Endothelial cell (in vitro differentiated cells): ENCODE data around the gene FAM219A. TPM values are rescaled to one million over a fixed set of nuclear protein-coding genes. Genes with fewer than 3 reads are reported as not detected.

Source experiments
- DNase-seq: peaks from one replicate; pipeline ENCODE4 v3.0.0; 2021; ENCODE audit warnings: low spot score
- H3K27ac Mint-ChIP-seq: one replicate; pipeline ENCODE4 v1.8.0; 2021; ENCODE audit warnings: mixed read lengths, inconsistent platforms; ENCODE audit not compliant: unreplicated experiment
- H3K27me3 Mint-ChIP-seq: one replicate; pipeline ENCODE4 v1.8.0; 2021; ENCODE audit warnings: mild to moderate bottlenecking, moderate library complexity, mixed read lengths, inconsistent platforms; ENCODE audit not compliant: unreplicated experiment
- H3K36me3 Mint-ChIP-seq: one replicate; pipeline ENCODE4 v1.8.0; 2021; ENCODE audit warnings: mild to moderate bottlenecking, low read depth, mixed read lengths, inconsistent platforms; ENCODE audit not compliant: unreplicated experiment
- H3K4me1 Mint-ChIP-seq: one replicate; pipeline ENCODE4 v1.8.0; 2021; ENCODE audit warnings: mild to moderate bottlenecking, mixed read lengths, inconsistent platforms; ENCODE audit not compliant: unreplicated experiment
- H3K4me3 Mint-ChIP-seq: one replicate; pipeline ENCODE4 v1.8.0; 2021; ENCODE audit warnings: mild to moderate bottlenecking, mixed read lengths, inconsistent platforms; ENCODE audit not compliant: unreplicated experiment
- H3K9me3 Mint-ChIP-seq: one replicate; pipeline ENCODE4 v1.8.0; 2021; ENCODE audit warnings: mixed read lengths, inconsistent platforms; ENCODE audit not compliant: unreplicated experiment
- CTCF ChIP-seq: fragments of 200-600 bp; sonication (generic); IDR thresholded peaks from one replicate; pipeline ENCODE4 v1.5.0; 2021; ENCODE audit warnings: antibody characterized with exemption; ENCODE audit not compliant: unreplicated experiment
- total RNA-seq: library from RNA; stranded (reverse); fragmentation: NEBNext Ultra II Directional; extraction: Animal tissue kit (Norgen Biotek cat#: 25700); gene quantifications from one replicate; pipeline ENCODE4 v1.2.1, GENCODE V29; 2021; ENCODE audit not compliant: unreplicated experiment

Gene FAM219A
- total RNA-seq, 1 donor from 2014 or later = 55.3 TPM

DNA sequence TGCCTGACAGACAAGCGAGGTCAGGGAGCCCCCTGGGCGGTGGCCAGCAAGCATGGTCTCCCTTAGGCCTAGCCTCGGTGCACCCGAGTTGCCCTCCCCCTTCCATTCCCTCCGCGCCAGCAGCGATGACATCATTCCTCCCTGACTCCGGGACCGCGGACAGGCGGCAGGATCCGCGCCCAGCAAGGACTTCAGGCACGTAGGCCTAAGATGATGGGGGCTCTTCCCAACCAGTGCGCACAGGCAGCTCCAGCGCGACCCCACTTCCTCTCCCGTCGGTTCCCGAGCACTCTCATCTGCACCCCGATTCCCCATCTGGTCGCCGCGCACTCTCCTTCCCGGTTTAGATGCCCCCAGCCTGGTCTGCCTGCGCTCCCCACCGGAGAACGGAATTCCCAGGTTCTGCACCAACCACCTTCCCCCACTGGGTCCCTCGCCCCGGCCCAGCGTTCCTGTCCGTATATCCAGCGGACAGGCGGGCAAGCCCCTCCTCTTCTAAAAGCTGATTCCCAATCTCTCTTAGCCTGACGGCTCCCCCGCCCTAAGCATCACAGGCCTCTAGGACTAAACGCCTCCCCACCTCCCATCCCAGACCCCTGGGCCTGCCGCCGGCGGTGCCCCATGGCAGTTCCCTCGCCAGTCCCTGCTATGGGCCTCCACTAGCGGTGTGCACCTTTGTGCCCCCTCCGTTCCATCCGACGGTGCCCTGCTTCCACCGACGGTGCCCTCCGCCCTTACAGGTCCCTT, 931 bp downstream of the FAM219A start:
- peak overlapping the region; percentile 87 for H3K27ac Mint-ChIP-seq
- peak; percentile 54 for DNase-seq
- H3K36me3 Mint-ChIP-seq = peaks cover 3% of the 10 kb centered on the region
- H3K27me3 Mint-ChIP-seq = peaks cover 14% of the 10 kb centered on the region
- no peaks in the 10 kb centered on the region for H3K9me3 Mint-ChIP-seq
- H3K4me3 Mint-ChIP-seq = peak overlapping the region; percentile 98
- TF ChIP-seq CTCF = no peak
- H3K4me1 Mint-ChIP-seq = peaks cover 49% of the 10 kb centered on the region

- no peak for DNase-seq
- H3K9me3 Mint-ChIP-seq = no peaks in the 10 kb centered on the region
- TF ChIP-seq CTCF = no peak
- H3K27me3 Mint-ChIP-seq = peaks cover 14% of the 10 kb centered on the region
- H3K4me1 Mint-ChIP-seq = peaks cover 54% of the 10 kb centered on the region
- peak overlapping the region; percentile 98 for H3K4me3 Mint-ChIP-seq
- peak overlapping the region; percentile 50 for H3K27ac Mint-ChIP-seq
- peaks cover 3% of the 10 kb centered on the region for H3K36me3 Mint-ChIP-seq
Observed at GRCh38 chr9:34456746-34457145, 1.6 kb downstream of the FAM219A start.

DNA sequence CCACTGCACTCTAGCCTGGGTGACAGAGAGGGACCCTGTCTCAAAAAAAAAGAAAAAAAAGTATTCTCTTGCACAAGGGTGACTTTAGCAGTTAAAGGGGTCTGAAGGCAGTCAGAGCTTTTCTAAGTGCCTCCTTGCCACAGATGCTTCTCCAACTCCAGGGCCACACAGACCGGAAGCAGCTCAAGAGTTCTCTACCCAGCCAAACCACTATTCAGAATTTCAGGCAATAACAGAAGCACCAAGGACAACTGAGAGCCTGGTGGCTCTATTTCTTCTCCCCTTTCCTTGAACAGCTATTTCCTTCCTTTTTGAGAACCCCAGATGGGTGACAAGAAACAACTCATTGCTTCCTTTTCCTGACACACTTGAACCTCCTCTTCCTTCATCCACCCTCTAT, 2.2 kb downstream of the FAM219A start:
- Mint-ChIP-seq H3K9me3 (no peaks in the 10 kb centered on the region), H3K27ac (peak overlapping the region; percentile 50), H3K27me3 (peaks cover 14% of the 10 kb centered on the region), H3K36me3 (peaks cover 3% of the 10 kb centered on the region), H3K4me1 (peaks cover 60% of the 10 kb centered on the region), H3K4me3 (peak overlapping the region; percentile 98)
- no peak for TF ChIP-seq CTCF
- DNase-seq = no peak

GRCh38 chr9:34454571-34455065, 3.8 kb downstream of the FAM219A start:
- H3K4me3 Mint-ChIP-seq = no peak overlapping the region
- H3K4me1 Mint-ChIP-seq = peaks cover 69% of the 10 kb centered on the region
- H3K36me3 Mint-ChIP-seq = peaks cover 6% of the 10 kb centered on the region
- no peak for TF ChIP-seq CTCF
- no peak for DNase-seq
- H3K27ac Mint-ChIP-seq = no peak overlapping the region
- H3K27me3 Mint-ChIP-seq = peaks cover 9% of the 10 kb centered on the region
- H3K9me3 Mint-ChIP-seq = no peaks in the 10 kb centered on the region

DNA sequence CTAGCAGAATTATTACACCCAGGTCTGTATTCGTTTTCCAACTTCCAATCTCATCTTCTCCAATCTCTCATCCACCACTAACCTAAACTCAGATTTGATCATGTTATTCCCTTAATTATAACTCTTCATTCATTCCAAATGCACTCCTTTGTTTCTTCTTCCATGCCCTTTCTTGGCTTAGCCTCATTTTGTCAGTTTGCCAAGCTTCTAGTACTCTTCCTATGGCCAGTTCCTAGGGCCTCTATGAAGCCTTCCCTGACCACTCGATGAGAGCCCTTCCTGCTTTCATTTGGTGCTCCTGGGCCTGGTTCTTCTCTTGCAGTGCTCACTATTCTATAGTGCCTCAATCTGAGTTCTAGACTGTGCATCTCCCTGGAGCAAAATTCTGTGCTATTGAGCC, 5.8 kb downstream of the FAM219A start:
- Mint-ChIP-seq H3K4me3 (no peak overlapping the region), H3K36me3 (peaks cover 6% of the 10 kb centered on the region), H3K27me3 (peaks cover 8% of the 10 kb centered on the region), H3K27ac (peak overlapping the region; percentile 12), H3K9me3 (no peaks in the 10 kb centered on the region), H3K4me1 (peaks cover 65% of the 10 kb centered on the region)
- TF ChIP-seq CTCF = no peak
- DNase-seq = no peak
